HPDE6-E6E7 (cell line): ENCODE data around the gene CCNI2.

ENCODE experiments used
- DNase-seq: peaks from one replicate; pipeline ENCODE4 v3.0.0; 2011; ENCODE audit warnings: missing footprints; ENCODE audit errors: extremely low spot score

Gene CCNI2

GRCh38 chr5:132765311-132766019 lies 18.2 kb downstream of the CCNI2 start:
- DNase-seq: no peak

- no peak for DNase-seq
These were observed 19.0 kb downstream of the CCNI2 start for GRCh38 chr5:132766020-132766805.

DNA sequence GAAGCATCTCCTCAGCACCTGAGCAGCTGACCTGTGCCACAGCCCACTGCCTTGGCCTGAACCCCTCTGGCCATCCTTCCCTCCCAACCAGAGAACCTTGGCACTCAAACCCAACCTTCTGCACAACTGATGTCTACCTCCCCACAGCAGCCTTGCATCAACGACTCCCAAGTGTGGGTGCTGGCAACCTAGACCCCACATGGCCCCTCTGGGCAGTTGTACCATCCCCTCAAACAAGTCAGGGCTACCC lies 19.5 kb downstream of the CCNI2 start:
- no peak for DNase-seq

- DNase-seq: no peak
These were observed 19.9 kb downstream of the CCNI2 start for GRCh38 chr5:132767150-132767549.

DNA sequence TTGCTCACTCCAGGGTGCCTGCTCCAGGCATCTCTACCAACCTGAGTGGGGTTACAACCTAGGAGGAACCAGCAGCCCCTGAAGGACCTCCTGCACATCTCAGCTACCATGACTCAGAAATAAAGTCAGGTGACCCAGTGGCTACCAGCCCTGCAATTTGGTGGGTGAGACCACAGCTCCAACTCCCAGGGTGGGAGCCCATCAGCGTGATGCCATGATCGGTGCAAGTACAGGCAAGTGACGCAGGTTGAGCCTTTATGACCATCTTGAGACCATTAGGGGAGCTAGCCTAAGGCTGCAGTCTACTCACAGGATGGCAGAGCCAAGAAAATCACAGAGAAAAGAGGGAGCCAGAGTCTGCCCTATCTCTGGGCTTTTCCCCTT lies 21.3 kb downstream of the CCNI2 start:
- DNase-seq: no peak

GRCh38 chr5:132770476-132771159 lies 23.4 kb downstream of the CCNI2 start:
- no peak for DNase-seq

DNA sequence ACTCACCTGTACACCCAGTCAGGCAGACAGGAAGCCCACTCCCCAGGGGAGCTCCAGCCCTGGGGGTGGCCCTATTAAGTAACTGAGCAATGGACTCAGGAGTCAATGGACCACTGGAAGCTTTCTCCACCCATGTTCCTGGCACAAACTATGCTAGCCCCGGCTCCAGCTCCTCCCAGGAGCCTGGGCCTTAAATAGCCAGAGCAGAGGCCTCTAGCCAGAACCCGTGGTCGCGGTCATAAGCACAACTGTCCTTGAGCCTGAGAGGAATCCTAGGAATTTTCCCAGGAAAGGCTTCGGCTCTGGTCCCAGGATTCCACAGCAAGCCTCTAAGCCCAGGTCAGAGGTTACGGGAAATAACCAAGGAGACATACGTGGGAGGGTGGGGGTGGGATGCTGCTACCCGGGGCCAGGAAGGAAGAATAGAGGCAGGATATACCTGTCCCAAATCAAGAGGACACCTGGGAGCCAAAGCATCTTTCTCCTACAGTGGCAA lies 24.3 kb downstream of the CCNI2 start:
- no peak for DNase-seq

GRCh38 chr5:132772291-132773070 lies 25.3 kb downstream of the CCNI2 start:
- DNase-seq: no peak

DNA sequence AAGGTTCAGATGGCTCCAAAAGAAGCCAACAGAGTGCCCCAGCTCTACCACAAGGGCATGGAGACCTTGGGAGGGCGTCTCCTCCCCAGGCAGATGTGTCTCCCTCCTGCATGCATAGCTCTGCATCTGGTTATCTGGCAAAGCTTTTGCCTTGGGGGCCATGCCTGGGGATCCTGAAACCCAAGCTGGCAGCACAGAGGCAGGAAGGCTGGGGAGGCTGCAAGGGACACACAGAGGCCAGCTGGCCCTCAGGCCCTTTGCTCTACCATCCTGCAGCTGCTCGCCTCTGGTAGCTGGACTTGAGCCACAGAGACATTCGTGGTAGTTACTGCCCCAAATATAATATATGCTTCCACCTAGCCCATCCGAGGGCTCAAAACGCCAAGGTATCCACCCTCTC lies 25.9 kb downstream of the CCNI2 start:
- no peak for DNase-seq

GRCh38 chr5:132773601-132774355 lies 26.6 kb downstream of the CCNI2 start:
- DNase-seq: no peak

DNA sequence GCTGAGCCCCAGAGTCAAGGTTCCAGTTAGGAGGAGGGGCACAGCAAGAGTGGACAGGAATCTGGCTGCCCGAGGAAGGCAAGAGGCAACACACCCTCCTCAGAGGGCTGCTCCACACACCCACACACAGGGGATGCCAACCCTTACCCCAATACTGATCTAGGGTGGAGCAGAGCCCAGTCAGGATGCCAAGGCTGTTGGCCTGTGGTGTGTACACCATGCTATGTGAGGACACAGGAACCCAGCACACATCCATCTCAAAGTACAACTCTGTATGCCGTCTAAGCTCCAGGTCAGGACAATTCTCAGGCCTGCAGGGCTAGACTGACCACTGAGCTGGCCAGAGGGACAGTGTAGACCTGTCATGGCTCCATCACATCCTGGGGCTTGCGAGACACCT lies 27.2 kb downstream of the CCNI2 start:
- no peak for DNase-seq

DNA sequence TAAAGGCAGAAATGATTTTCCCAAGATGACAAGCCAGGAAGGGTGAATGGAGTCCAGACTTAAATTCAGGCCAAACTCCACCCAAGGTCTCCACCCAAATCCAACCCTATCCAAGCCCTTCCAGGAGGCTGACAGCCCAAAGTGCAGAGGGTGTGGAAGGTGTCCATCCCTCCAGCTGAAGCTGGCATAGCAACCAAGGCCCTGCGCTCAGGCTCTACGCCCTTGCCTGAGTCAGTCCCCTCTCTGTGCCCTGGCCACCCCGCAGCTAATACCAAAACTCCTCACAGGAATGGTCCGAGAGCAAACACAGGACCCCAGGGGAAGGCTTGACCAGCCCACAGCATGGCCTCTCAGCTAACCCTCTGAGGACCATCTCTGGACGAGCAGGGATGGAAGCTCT lies 27.7 kb downstream of the CCNI2 start:
- no peak for DNase-seq

- DNase-seq: no peak
These were observed 28.3 kb downstream of the CCNI2 start for GRCh38 chr5:132775476-132775961.

- no peak for DNase-seq
These were observed 29.1 kb downstream of the CCNI2 start for GRCh38 chr5:132776131-132776937.

GRCh38 chr5:132776938-132777208 lies 29.6 kb downstream of the CCNI2 start:
- no peak for DNase-seq

DNA sequence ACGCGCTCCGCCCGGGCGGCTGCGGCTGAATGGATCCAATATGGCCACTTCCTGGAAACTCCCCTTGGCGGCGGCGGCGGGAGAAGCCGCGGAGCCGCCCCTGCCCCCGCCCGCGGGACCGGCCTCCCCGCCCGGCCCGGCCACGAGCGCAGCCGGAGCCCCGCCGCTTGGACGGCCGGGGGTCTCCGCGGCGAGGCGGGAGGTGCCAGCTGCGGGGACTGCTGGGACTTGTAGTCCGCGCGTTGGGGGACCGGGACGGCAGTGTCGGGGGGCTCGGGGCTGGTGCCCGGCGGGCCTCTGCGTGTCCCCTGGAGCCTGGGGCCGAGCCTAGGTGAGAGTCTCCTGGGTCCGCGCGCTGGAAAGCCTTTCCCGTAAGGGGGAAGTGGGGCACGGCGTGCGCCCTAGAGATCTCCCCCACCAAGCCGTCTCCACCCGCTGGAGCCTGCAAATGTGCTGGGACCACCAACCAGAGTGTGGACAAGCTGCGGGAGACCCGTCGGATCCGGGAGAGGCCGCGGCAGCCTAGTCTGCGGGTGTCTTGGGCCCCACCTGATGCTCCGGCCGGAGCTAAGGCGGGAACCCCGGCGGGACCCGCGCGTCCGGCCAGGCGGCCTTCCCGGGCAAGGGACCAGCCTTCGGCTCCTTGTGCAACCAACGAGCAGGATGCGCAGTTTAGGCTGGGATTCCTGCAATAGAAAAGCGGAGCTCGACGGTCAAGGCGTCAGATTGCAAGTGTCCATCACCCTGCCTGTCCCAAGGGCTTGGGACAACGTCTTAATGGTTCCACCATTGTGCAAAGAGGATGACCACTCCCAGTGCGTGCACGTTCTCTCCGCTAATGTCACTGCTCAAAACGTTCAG lies 30.2 kb downstream of the CCNI2 start, which contains the start of gene SEPTIN8:
SEPTIN8 (minus strand) TSS at position 31 of the 861 bp plus-strand sequence. CDS start 102 bp downstream, outside the sequence.
- peak; percentile 54 for DNase-seq

DNA sequence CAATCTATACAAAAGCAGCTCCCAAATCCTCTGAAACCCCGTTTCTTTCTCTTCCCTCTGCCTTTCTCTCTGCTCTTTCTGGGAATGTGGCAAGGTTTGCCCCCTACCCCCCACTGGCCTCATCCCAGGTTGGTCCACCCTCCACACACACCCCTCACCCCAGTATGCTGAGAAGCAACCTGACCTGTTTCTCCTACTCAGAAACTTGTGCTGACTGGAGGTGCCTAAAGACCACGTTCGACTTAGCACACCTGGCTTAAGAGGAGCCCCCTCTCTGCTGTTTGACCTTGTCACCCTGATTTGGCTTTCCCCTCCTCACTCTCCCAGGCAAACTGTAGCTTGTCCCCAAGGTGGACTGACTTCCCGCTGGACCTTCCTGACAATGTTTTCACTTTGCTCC lies 30.9 kb downstream of the CCNI2 start:
- DNase-seq: no peak

- no peak for DNase-seq
These were observed 31.6 kb downstream of the CCNI2 start for GRCh38 chr5:132778856-132779255.

DNA sequence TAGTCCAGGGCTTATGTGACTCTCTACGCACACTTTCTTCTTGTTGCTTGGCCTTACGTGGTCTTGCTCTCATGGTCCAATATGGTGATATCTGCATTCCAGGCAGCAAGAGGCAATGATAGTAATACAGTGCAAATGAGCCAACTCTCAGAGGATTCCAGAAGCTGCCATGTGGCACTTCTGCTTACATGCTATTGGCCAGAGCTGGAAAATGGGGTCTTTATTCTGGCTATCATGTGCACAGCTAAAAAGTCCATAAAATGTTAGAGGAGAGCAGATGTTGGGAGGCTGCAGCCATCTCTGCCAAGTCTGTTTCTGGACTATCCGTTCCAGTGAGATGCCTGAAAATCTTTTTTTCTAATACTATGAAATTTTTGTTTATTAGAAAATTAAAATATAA lies 32.7 kb downstream of the CCNI2 start:
- no peak for DNase-seq

DNA sequence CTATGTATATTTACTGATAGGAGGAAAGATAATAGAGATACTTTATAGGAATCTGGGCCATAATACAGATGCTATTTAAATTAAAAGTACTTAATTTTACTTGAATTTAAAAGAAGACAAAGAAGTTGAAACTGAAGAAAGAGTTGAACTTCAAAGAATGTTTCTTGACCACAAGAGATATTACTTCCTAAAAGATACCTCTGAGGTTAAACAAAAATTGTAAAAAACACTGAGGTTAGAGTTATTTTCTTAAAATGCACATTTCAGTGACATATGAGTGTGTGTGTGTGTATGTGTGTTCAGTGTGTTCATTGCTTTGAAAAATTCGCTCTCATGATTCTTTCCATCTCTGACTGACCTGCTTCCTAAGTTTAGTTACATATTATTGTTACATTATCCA lies 33.4 kb downstream of the CCNI2 start:
- DNase-seq: no peak
